GM12891 (cell line): ENCODE data around the gene ART1.

Experiments
- DNase-seq: peaks from one replicate; pipeline ENCODE4 v3.0.0; 2011; ENCODE audit warnings: low spot score; ENCODE audit not compliant: insufficient read length
- FAIRE-seq: peaks from 2 replicates; lab custom pipeline; 2011; peaks lifted over from hg19 to GRCh38; lab: Jason Lieb, UNC
- PAX5 ChIP-seq: IDR thresholded peaks from 2 replicates; pipeline ENCODE4 v1.6.1; 2011; ENCODE audit warnings: low read length, moderate library complexity, mild to moderate bottlenecking; ENCODE audit not compliant: insufficient read depth, severe bottlenecking
- POLR2A ChIP-seq: IDR thresholded peaks from 2 replicates; pipeline ENCODE4 v1.6.1; 2011; ENCODE audit warnings: low read depth, low read length, control low read depth
- POLR2AphosphoS5 ChIP-seq: IDR thresholded peaks from 2 replicates; pipeline ENCODE4 v1.6.1; 2011; ENCODE audit warnings: low read depth, low read length, control low read depth
- POU2F2 ChIP-seq: IDR thresholded peaks from 2 replicates; pipeline ENCODE4 v1.6.1; 2011; ENCODE audit warnings: low read depth, mild to moderate bottlenecking, control low read depth, low read length, moderate library complexity
- SPI1 ChIP-seq: IDR thresholded peaks from 2 replicates; pipeline ENCODE4 v1.6.1; 2011; ENCODE audit warnings: low read depth, low read length, control low read depth
- TAF1 ChIP-seq: IDR thresholded peaks from 2 replicates; pipeline ENCODE4 v1.6.1; 2011; ENCODE audit warnings: low read depth, low read length, control low read depth

Gene ART1

DNA sequence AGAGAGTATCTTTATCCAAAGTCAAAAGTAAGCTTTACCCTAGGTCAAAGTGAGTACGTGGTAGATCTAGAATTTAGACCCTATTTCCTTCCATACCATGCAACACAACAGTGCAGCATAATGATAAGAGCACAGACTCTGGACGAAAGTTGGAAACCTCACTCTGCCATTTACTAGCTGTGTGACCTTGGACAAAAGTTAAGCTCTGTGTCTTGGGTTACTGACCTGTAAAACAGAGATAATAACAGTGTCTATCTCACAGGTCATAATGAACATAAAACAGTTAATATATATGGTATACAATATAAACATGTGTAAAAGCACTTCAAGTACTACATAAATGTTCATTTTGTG lies 39.9 kb downstream of the ART1 start:
- DNase-seq: no peak
- FAIRE-seq: no peak
- TF ChIP-seq POU2F2 (no peak), POLR2AphosphoS5 (no peak), TAF1 (no peak), SPI1 (no peak), POLR2A (no peak), PAX5 (no peak)

DNA sequence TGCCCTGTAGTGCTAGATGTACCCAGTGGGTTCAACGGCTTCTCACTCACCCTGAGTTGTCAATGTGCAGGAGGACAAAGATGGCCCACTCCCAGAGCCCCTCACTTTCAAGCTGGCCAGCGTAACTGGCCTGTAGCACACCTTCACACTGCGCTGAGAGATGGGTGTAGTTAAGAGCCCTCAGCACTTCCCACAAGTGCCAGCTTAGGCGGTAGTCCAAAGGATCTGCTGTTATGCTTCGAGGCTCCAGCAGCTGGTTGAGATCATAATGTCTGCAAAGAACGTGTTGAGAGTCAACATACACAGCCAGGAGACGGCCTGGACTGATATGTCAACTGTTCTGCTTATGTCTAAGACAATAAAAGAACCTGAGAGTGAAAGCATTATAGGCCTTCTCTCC lies 41.0 kb downstream of the ART1 start:
- DNase-seq (no peak), FAIRE-seq (no peak)
- no peak for TF ChIP-seq POLR2AphosphoS5
- TF ChIP-seq POU2F2: no peak
- no peak for TF ChIP-seq TAF1
- TF ChIP-seq POLR2A: no peak
- no peak for TF ChIP-seq PAX5
- TF ChIP-seq SPI1: no peak

DNA sequence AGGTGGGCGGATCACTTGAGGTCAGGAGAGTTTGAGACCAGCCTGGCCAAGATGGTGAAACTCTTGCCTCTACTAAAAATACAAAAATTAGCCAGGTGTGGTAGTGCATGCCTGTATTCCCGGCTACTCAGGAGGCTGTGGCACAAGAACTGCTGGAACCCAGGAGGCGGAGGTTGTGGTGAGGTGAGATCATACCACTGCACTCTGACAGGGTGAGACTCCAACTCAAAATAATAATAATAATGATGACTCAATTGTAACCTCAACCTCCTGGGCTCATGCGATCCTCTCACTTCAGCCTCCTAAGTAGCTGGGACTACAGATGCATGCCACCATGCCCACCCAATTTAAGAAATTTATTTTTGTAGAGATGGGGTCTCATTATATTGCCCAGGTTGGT lies 41.8 kb downstream of the ART1 start:
- FAIRE-seq (no peak), DNase-seq (no peak)
- no peak for TF ChIP-seq TAF1
- no peak for TF ChIP-seq POLR2AphosphoS5
- TF ChIP-seq POLR2A: no peak
- no peak for TF ChIP-seq PAX5
- no peak for TF ChIP-seq SPI1
- TF ChIP-seq POU2F2: no peak

DNA sequence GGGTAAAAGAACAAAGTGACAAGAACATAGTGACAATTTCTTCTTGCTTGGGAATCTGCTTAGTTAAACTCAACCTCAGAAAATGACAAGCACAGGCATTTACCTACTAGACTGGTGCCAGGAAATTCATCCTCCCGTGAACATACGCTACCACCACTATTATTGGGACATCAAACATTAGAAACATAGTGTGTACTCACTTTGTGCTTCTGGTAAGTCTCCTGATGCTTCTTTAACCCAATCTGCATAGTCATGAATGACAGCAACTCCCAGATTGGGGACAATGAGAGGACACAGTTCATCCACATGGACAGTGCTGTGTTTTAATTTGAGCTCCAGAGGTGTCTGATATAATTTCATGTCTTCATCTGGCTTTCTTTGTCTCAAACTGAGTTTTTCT lies 55.5 kb downstream of the ART1 start:
- DNase-seq (no peak), FAIRE-seq (no peak)
- TF ChIP-seq SPI1 (no peak), TAF1 (no peak), PAX5 (no peak), POU2F2 (no peak), POLR2A (no peak), POLR2AphosphoS5 (no peak)

DNA sequence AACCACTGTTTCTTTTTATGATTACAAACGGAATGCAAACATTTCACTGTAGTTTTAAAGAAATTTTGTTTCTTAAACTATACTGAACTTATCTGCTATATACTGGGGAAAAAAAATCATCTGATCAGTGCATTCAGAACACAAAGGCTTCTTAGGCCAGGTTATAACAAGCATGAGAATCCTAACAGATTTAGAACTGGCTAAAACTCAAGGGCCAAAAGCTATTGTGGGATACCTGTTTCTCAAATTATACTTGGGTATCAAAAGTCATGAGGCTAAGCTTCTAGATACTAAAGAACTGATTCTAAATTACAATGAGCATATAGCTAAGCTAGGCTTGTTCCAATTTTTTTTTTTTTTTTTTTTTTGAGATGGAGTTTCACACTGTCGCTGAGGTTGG lies 56.0 kb downstream of the ART1 start:
- no peak for TF ChIP-seq POLR2A
- no peak for TF ChIP-seq POU2F2
- no peak for TF ChIP-seq PAX5
- TF ChIP-seq POLR2AphosphoS5: no peak
- TF ChIP-seq SPI1: no peak
- TF ChIP-seq TAF1: no peak
- no peak for DNase-seq
- FAIRE-seq: no peak

DNA sequence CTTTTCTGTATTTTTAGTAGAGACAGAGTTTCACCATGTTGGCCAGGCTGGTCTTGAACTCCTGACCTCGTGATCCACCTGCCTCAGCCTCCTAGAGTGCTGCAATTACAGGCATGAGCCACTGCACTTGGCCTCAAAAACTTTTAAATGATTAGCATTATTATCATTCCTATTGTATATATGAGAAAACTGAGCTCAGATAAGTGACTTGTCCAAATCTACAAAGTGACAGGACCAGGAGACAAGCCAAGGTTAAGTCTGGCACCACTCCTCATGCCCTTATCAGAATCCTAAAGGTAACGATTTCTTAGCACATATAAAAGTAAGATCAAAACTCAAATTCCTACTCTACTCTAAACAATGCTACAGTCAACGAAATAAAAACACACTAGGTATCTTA lies 58.5 kb downstream of the ART1 start:
- DNase-seq (no peak), FAIRE-seq (no peak)
- TF ChIP-seq POLR2AphosphoS5 (no peak), TAF1 (no peak), POLR2A (no peak), POU2F2 (no peak), PAX5 (no peak), SPI1 (no peak)

DNA sequence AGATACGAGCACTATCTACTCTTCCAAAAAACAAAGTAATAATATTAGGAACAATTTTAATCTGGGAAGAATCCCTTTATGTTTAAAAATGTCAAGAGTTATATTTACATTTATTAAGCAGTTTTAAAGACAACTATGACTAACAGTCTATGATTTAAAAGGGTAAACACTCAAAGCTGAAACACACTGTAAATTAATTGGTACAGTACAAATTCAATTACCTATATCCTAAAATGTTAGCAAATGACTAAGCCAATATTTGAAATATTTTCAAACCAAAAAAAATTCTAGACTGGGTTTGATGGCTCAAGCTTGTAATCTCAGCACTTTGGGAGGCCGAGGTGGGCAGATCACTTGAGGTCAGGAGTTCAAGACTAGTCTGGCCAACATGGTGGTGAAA lies 62.2 kb downstream of the ART1 start:
- DNase-seq: no peak
- FAIRE-seq: no peak
- TF ChIP-seq POU2F2 (no peak), SPI1 (no peak), PAX5 (no peak), POLR2AphosphoS5 (no peak), TAF1 (no peak), POLR2A (no peak)

DNA sequence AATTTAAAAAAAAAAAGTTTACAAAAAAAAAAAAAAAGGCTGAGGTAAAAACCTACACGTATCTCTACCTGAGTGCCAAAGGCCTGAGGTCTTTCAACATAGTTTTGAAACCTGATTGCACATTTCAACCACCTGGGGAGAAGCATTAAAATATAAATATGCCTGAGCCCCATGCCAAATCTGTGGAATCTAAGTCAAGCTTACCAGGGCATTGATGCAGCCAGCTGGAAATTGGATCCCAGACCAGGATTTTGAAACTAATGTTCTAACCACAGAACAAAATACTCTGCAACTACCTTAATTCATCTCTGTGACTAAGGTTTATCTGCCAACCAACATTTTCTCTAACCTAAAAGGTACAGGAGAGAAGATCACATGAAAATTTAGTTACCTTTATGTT lies 65.0 kb downstream of the ART1 start:
- DNase-seq (no peak), FAIRE-seq (no peak)

DNA sequence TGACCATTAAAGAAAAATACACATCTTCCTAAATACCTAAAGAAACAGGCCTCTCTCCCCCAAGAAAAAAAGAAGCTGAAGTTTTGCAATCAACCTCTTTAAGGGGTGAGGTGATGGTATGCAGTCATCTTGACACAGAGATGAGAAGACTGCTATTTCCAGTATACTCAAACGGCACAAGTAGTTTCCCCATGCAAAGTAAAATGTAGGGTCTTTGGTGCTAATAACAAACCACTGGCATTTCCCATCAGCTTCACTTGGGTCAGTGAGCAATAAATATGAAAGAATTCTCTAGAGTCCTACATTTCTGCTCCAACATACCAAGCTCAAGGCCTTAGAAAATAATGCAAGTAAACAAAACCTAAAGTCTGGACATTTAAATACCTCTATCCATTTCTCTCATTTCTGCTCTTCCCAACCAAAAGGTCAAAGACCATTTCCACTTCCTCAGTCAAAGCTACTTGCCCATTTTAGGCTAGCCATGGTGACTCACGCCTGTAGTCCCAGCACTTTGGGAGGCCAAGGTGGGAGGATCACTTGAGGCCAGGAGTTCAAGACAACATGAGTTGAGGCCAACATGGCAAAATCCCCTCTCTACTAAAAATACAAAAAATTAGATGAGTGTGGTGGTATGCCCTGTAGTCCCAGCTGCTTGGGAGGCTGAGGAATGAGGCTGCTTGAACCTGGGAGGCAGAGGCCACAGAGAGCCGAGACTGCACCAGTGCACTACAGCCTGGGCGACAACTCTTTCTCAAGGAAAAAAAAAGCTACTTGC lies 65.7 kb downstream of the ART1 start:
- no peak for FAIRE-seq
- TF ChIP-seq TAF1: no peak
- no peak for TF ChIP-seq POLR2AphosphoS5
- no peak for TF ChIP-seq SPI1
- TF ChIP-seq POU2F2: no peak
- TF ChIP-seq POLR2A: no peak
- TF ChIP-seq PAX5: no peak
- DNase-seq: no peak

More for the DNA sequence above, 65.0 kb downstream of the ART1 start:
- no peak for TF ChIP-seq POLR2AphosphoS5
- no peak for TF ChIP-seq POU2F2
- TF ChIP-seq SPI1: no peak
- no peak for TF ChIP-seq TAF1
- TF ChIP-seq PAX5: no peak
- no peak for TF ChIP-seq POLR2A

DNA sequence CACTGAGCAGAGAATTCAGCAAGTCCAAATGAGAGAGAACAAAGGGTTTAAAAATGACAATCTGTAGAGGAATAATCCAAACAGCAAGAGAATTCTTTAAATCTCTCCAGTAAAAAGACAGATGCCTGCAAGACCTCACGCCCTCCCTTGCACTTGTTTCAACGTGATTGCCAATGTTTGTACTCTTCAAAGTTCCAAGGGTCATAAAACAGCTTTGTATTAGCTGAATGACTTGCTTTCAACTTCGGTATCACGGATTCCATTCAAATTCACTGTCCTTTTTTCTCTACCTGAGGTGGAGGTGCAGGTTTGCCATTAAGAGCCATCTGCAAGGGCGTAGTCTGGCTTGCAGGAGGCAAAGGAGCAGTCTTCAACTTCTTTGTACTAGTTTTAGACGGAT lies 67.3 kb downstream of the ART1 start:
- DNase-seq: no peak
- TF ChIP-seq POU2F2 (no peak), POLR2AphosphoS5 (no peak), SPI1 (no peak), PAX5 (no peak), TAF1 (no peak), POLR2A (no peak)
- FAIRE-seq: no peak
